Mesothelial cell of epicardium (in vitro differentiated cells): Measurements from ENCODE around the gene DENND6B. TPM values are rescaled to one million over a fixed set of nuclear protein-coding genes. Genes with fewer than 3 reads are reported as not detected.
A peak's percentile ranks its signal among the peaks of the same experiment; 100 is the strongest.

ENCODE experiments used
- DNase-seq, 2 experiments: peaks; one replicate each; pipeline ENCODE4 v3.0.0; 2021; ENCODE audit warnings: low spot score in 2 of 2; ENCODE audit not compliant: unreplicated experiment in 2 of 2
- H3K27ac Mint-ChIP-seq: 2 replicates; pipeline ENCODE4 v1.8.0; 2021; ENCODE audit warnings: mixed read lengths
- H3K27me3 Mint-ChIP-seq: 2 replicates; pipeline ENCODE4 v1.8.0; 2021; ENCODE audit warnings: low read depth, mixed read lengths
- H3K36me3 Mint-ChIP-seq: 2 replicates; pipeline ENCODE4 v1.8.0; 2021; ENCODE audit warnings: mixed read lengths
- H3K4me1 Mint-ChIP-seq: 2 replicates; pipeline ENCODE4 v1.8.0; 2021; ENCODE audit warnings: mixed read lengths
- H3K4me3 Mint-ChIP-seq: 2 replicates; pipeline ENCODE4 v1.8.0; 2021; ENCODE audit warnings: mild to moderate bottlenecking, moderate library complexity, mixed read lengths
- H3K9me3 Mint-ChIP-seq: 2 replicates; pipeline ENCODE4 v1.8.0; 2021; ENCODE audit warnings: mixed read lengths
- total RNA-seq: library from RNA; stranded (reverse); gene quantifications from 3 replicates; pipeline ENCODE4 v1.2.1, GENCODE V29; 2021
- TF ChIP-seq, protein P1 (sequence below): fragments of 200-600 bp; sonication (generic); IDR thresholded peaks from one replicate; pipeline ENCODE4 v1.5.0; 2021; ENCODE audit warnings: antibody characterized with exemption; ENCODE audit not compliant: unreplicated experiment

DENND6B gene
- total RNA-seq, 1 donor from 2014 or later = 19.2 TPM

DNA sequence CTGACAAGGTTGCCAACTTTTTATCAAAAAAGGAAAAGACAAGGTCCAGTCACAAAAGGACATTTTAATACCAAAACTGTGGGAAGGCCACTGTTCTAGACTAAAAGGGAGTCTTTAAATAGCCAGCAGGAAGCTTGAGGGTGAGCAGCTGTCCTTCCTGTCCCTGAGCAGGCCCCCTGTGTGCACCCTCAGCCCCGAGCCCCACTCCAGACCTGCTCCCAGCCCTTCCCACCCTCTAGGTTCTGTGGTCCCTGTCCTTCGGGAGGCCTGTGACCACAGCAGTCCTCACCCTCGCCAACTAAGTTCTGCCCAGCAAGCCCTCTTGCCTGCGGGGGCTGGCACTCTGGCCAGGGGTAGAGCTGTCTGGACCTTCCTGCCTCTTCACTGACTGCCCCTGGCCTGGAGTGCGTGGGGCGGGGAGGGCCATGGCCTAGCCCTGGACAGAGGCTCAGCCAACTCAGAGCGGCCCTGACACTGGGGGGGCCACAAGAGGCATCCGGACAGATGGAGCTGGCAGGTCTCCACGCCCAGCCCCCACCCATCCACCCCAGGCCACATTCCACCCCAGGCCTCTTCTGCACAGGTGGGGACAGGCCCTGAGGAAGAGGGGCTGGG is 17.7 kb downstream of the DENND6B start:
- TF ChIP-seq, protein P1, sequence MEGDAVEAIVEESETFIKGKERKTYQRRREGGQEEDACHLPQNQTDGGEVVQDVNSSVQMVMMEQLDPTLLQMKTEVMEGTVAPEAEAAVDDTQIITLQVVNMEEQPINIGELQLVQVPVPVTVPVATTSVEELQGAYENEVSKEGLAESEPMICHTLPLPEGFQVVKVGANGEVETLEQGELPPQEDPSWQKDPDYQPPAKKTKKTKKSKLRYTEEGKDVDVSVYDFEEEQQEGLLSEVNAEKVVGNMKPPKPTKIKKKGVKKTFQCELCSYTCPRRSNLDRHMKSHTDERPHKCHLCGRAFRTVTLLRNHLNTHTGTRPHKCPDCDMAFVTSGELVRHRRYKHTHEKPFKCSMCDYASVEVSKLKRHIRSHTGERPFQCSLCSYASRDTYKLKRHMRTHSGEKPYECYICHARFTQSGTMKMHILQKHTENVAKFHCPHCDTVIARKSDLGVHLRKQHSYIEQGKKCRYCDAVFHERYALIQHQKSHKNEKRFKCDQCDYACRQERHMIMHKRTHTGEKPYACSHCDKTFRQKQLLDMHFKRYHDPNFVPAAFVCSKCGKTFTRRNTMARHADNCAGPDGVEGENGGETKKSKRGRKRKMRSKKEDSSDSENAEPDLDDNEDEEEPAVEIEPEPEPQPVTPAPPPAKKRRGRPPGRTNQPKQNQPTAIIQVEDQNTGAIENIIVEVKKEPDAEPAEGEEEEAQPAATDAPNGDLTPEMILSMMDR = no peak
- Mint-ChIP-seq H3K4me3 (peak overlapping the region; percentile 61), H3K36me3 (no peaks in the 10 kb centered on the region), H3K9me3 (no peaks in the 10 kb centered on the region), H3K27ac (peak overlapping the region; percentile 96), H3K27me3 (no peaks in the 10 kb centered on the region), H3K4me1 (peaks cover 29% of the 10 kb centered on the region)
- DNase-seq = no peak

DNA sequence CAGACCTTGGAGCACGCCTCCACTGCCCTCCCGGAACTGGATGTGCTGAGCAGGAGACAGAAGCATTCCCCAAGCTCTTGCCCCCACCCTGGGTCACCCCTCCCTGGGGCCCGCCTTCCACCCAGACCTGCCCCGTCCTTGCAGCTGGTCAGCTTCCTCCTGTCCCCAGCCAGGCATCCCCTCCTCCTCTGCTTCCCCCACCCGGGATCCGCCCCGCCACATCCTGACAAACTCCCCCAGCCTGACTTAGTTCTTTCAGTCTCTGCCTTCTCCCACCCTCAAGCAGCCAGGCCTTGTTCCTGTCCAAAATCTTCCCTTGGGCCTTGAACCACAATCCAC is 18.2 kb downstream of the DENND6B start:
- peak overlapping the region; percentile 61 for H3K4me3 Mint-ChIP-seq
- TF ChIP-seq, protein P1 = no peak
- no peaks in the 10 kb centered on the region for H3K36me3 Mint-ChIP-seq
- peak overlapping the region; percentile 96 for H3K27ac Mint-ChIP-seq
- peaks cover 34% of the 10 kb centered on the region for H3K4me1 Mint-ChIP-seq
- no peaks in the 10 kb centered on the region for H3K9me3 Mint-ChIP-seq
- H3K27me3 Mint-ChIP-seq = no peaks in the 10 kb centered on the region
- no peak for DNase-seq

DNA sequence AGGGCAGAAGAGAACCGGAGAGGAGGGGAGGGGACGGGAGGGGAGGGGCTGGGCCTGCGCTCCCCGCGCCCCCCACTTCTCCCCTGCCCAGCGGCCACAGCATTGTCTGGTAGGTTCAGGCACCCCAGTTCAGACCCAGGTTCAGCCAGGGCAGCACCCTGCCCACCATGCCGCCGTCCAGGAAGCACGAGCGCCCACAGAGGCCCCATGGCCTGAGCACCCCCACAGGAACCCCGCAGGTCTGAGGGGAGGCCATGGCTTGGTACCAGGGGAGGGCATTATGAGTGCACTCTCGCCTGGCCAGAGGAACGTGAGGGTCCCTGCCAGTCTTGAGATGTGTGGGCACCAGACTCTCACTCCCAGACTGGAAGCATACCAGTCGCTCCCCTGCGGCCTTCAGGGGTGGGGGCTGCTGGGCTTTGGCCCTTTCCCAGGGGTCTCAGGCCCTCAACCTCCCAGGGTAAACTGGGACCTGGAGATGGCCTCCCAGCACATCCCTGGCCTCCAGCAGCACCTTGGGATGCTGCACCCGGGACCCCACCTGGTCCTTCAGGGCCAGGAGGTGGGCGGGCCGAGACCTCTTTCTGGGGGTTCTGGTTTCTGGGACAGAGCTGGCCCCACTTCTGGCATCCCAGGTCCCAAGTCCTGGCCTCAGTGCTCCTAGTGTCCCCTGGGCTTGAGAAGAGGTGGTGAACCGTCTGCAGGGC is 18.8 kb downstream of the DENND6B start:
- DNase-seq = no peak
- Mint-ChIP-seq H3K4me1 (peaks cover 39% of the 10 kb centered on the region), H3K4me3 (peak overlapping the region; percentile 47), H3K27me3 (no peaks in the 10 kb centered on the region), H3K27ac (peak overlapping the region; percentile 96), H3K9me3 (no peaks in the 10 kb centered on the region), H3K36me3 (no peaks in the 10 kb centered on the region)
- TF ChIP-seq, protein P1 = no peak

- Mint-ChIP-seq H3K36me3 (no peaks in the 10 kb centered on the region), H3K9me3 (no peaks in the 10 kb centered on the region), H3K4me3 (peak within 1 kb of the TSS; percentile 90), H3K27ac (peak within 1 kb of the TSS; percentile 96), H3K4me1 (peaks cover 47% of the 10 kb centered on the region), H3K27me3 (no peaks in the 10 kb centered on the region)
- DNase-seq = peak; percentile 74 to 76
- TF ChIP-seq, protein P1 = no peak
Observed at GRCh38 chr22:50306753-50307749, 19.8 kb downstream of the DENND6B start, which contains the start of gene PLXNB2. Gene PLXNB2, minus strand, starts transcription at chr22:50307646. Its CDS starts 17,062 bp downstream, at chr22:50290584.

GRCh38 chr22:50305923-50306566 is 20.8 kb downstream of the DENND6B start:
- DNase-seq = peak; percentile 61 to 82
- Mint-ChIP-seq H3K9me3 (no peaks in the 10 kb centered on the region), H3K36me3 (no peaks in the 10 kb centered on the region), H3K4me1 (peaks cover 57% of the 10 kb centered on the region), H3K27me3 (no peaks in the 10 kb centered on the region), H3K4me3 (peak overlapping the region; percentile 90), H3K27ac (peak overlapping the region; percentile 99)
- TF ChIP-seq, protein P1 = no peak
